MM.1S (cell line): ENCODE results near the gene COL11A1.

Source experiments
- CTCF ChIP-seq: fragments of 300-600 bp; sonication (generic); IDR thresholded peaks from 2 replicates; pipeline ENCODE4 v1.5.1; 2016; ENCODE audit warnings: antibody characterized with exemption, low read length, mixed read lengths
- EZH2 ChIP-seq: fragments of 300-600 bp; sonication (generic); optimal IDR thresholded peaks from 2 replicates; pipeline ENCODE3; 2017; ENCODE audit warnings: low read depth, mild to moderate bottlenecking, antibody characterized with exemption, low read length, mixed read lengths
- EZH2phosphoT487 ChIP-seq: fragments of 300-600 bp; sonication (generic); IDR thresholded peaks from 2 replicates; pipeline ENCODE4 v1.6.1; 2018; ENCODE audit warnings: antibody characterized with exemption, low read length

- TF ChIP-seq CTCF: no peak
- no peak for TF ChIP-seq EZH2
- TF ChIP-seq EZH2phosphoT487: no peak
These were observed 166.0 kb downstream of the COL11A1 start for GRCh38 chr1:102942324-102942723.
